ENCODE measurements around the gene OR8D1. TPM values are rescaled to one million over a fixed set of nuclear protein-coding genes. Genes with fewer than 3 reads are reported as not detected.

The OR8D1 gene
- polyA plus RNA-seq (ENCODE audit: insufficient read length in 3 of 3), result not detected

GRCh38 chr11:124313849-124314248, at the start of gene OR8D1:
Gene OR8D1, minus strand, starts transcription at chr11:124313949. Its CDS starts 3,183 bp downstream, at chr11:124310766.
- DNase-seq (ENCODE audit: low read depth in 3 of 3, low spot score in 2 of 3), result no peak

- no peak for DNase-seq (ENCODE audit: low read depth in 3 of 3, low spot score in 2 of 3)
Observed at GRCh38 chr11:124359566-124359965, 45.8 kb upstream of the OR8D1 start.

- no peak for DNase-seq (ENCODE audit: low read depth in 3 of 3, low spot score in 2 of 3)
Observed at GRCh38 chr11:124346311-124346955, 32.7 kb upstream of the OR8D1 start.

DNA sequence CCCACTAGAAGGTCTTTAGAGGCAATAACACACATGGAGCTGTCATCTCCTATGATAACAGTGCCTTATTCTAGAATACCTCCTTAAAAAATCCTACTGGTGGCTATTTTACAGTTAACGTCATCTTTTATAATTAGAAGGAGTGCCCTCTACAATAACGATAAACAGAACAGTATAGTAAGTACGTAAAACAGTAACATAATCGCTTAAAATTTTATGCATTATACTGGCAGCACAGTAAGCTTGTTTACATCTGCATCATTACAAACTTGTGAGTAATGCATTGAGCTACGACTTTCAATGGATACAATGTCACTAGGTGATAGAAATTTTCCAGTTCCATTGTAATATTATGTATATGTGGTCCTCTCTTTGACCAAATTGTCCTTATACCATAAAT, 30.6 kb upstream of the OR8D1 start:
- no peak for DNase-seq (ENCODE audit: low read depth in 3 of 3, low spot score in 2 of 3)

GRCh38 chr11:124340142-124340447, 26.3 kb upstream of the OR8D1 start:
- no peak for DNase-seq (ENCODE audit: low read depth in 3 of 3, low spot score in 2 of 3)

DNA sequence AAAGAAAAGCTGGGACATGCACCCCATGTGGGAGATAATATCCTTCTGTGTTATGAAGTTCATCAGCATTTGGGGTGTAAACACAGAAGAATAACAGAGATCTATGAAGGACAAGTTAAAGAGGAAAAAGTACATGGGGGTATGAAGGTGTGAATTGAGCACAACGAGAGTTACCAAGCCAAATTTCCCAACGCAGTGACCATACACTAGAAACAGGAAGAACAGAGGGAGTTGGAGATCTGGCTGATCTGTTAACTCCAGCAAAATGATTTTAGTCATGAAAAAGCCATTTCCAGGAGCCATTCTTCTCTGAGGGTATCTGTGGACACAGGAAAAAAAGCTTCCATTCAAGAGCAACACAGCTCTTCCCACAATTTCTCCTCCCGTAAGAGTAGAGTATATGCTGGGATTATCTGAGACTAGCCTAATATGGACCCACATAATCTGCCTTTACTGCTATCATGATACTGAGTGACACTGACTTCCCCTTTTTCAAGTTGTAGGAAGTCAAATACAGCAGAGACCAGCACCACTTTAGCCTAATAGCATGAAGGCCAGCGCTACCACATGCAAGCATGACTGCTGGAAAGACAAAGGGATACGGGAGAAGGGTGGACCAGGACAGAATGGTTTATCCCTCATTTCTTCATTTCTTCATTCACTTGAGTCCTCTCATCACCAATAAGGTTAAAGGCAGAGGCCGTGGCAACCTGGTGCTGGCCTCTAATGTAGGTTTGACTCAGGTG, 25.8 kb upstream of the OR8D1 start:
- DNase-seq (ENCODE audit: low read depth in 3 of 3, low spot score in 2 of 3), result no peak

DNA sequence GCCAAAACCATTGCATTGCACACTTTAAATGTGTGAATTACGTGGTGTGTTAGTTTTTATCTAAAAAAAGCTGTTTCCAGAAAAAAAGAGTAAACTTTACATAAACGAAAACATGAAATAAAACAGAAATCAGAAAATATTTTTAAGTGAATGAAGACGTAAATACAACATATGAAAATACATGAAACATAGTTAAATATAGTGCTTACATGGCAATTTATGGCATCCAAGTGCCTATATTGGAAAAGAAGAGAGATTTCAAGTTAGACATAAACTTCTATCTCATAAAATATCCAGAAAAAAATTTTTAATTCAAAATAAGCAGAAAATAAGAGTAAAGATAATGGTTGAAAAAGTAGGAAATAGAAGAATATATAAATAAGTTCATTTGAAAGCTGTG, 18.1 kb upstream of the OR8D1 start:
- no peak for DNase-seq (ENCODE audit: low read depth in 3 of 3, low spot score in 2 of 3)

DNA sequence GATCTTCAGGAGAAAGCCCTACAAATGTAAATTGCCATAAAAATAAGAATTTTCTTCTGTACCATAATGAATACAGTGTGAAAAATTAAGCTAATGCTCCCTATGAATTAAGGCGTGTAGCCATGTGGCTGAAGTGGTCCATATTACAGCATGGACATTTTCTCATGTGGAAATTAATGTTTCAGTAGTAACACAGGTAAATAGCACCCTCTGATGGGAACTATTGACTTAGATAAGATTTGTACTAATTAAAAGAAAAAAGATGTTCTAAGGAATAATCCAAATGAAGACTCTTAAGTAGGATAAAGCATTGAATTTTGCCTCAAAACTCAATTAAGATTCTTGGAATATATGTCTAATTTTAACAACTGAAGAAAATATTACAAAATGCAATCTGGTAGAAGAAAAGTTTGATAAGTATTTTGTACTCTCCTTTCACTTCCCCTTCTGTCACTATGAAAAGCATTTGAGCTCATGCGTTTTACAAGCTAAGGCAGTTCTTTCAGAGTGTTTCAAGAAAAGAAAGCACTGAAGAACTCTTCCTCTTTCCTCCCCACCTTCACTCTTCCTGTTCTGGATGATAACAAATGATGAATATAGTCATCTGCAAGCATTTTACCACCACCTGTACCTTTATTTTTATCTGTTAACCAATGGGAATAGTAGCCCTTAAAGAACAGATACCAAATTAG, 16.2 kb upstream of the OR8D1 start:
- DNase-seq (ENCODE audit: low read depth in 3 of 3, low spot score in 2 of 3), result no peak

DNA sequence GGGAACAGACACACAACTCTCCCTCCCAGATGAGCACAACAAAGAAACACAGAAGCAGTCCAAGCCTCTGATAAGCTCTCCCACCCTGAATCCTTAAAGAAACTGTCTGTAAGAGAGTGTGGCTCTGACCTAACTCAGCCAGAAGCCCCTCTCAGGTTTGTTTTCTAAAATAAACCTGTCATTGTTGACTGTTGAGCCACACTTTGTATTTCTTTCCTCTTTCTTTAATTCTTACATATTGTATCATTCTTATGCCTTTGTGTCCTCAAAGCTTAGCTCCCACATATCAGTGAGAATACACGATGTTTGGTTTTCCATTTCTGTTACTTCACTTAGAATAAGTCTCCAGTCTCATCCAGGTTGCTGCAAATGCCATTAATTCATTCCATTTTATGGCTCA, 14.0 kb upstream of the OR8D1 start:
- DNase-seq (ENCODE audit: low read depth in 3 of 3, low spot score in 2 of 3), result no peak

- DNase-seq (ENCODE audit: low read depth in 3 of 3, low spot score in 2 of 3), result no peak
Observed at GRCh38 chr11:124322356-124322755, 8.6 kb upstream of the OR8D1 start.

GRCh38 chr11:124320097-124320496, 6.3 kb upstream of the OR8D1 start, which contains the start of gene OR8D2:
Gene OR8D2, minus strand, starts transcription at chr11:124320197. Its CDS starts 0 bp downstream, at chr11:124320197.
- no peak for DNase-seq (ENCODE audit: low read depth in 3 of 3, low spot score in 2 of 3)

GRCh38 chr11:124315052-124315451, 1.3 kb upstream of the OR8D1 start:
- no peak for DNase-seq (ENCODE audit: low read depth in 3 of 3, low spot score in 2 of 3)

GRCh38 chr11:124313131-124313530, 618 bp downstream of the OR8D1 start:
- no peak for DNase-seq (ENCODE audit: low read depth in 3 of 3, low spot score in 2 of 3)

GRCh38 chr11:124311670-124312069, 2.1 kb downstream of the OR8D1 start:
- no peak for DNase-seq (ENCODE audit: low read depth in 3 of 3, low spot score in 2 of 3)

DNA sequence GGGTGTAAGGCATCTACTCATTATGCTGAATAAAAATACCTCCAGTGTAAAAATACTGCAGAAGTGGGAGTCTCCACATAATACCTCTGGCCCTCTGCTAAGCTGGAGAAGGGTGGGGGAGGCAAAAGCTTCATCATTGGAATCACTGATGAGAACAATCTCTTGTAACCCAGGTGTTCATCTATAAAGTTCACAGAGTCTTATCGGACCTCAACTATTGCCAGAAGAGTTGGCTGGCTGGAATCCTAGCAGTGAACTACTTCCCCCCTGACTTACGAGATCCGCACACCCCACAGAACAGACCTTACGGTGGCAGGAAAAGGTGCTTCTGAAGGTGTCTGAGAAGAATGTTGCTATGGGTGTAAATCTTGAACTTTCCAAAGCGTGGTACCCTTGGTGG, 2.5 kb downstream of the OR8D1 start:
- DNase-seq (ENCODE audit: low read depth in 3 of 3, low spot score in 2 of 3), result no peak

DNA sequence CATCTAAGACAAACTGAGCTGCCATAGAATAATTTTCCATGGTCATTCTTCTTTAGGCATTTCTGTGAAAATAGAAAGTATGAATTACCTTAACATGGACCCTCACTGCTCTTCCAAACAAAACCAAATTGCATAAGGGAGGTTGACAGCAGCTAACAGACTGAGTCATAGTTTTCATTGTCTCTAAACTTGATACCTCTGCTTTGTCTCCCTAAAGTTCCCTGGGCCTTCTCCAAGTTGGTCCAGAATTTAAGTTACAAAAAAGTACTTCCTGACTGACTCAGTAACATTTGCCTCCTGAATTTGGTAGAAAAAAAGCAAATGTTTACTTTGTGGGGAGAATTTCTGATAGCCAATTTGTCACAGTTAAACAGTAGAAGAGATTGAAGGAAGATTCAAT, 3.0 kb downstream of the OR8D1 start:
- no peak for DNase-seq (ENCODE audit: low read depth in 3 of 3, low spot score in 2 of 3)

- DNase-seq (ENCODE audit: low read depth in 3 of 3, low spot score in 2 of 3), result no peak
Observed at GRCh38 chr11:124307093-124307492, 6.7 kb downstream of the OR8D1 start.

GRCh38 chr11:124302347-124303125, 11.2 kb downstream of the OR8D1 start:
- no peak for DNase-seq (ENCODE audit: low read depth in 3 of 3, low spot score in 2 of 3)

GRCh38 chr11:124301548-124301947, 12.2 kb downstream of the OR8D1 start:
- DNase-seq (ENCODE audit: low read depth in 3 of 3, low spot score in 2 of 3), result no peak

- no peak for DNase-seq (ENCODE audit: low read depth in 3 of 3, low spot score in 2 of 3)
Observed at GRCh38 chr11:124297921-124298320, 15.8 kb downstream of the OR8D1 start.

DNA sequence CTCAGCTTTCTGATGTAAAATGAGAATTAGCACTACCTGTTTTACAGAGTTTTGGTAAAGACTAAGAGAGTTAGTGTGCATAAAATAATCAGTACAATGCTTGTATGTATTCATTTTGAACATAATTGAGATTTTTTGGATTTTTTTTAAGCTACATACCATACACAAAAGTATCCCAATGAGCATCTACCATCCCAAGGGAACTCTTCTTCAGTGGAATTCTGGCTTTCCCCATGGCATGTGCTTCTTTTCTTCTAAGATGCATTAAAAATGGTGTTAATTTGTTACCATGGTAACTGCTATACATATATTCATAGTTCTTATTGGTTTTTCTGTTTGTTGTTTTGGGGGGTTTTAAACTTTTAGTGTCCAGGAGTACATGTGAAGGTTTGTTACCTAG, 17.7 kb downstream of the OR8D1 start:
- DNase-seq (ENCODE audit: low read depth in 3 of 3, low spot score in 2 of 3), result no peak

All from right renal cortex interstitium (tissue), 3 donors.